Endothelial cell of coronary artery (primary cell): ENCODE measurements around the gene LAMA2. TPM values are rescaled to one million over a fixed set of nuclear protein-coding genes. Genes with fewer than 3 reads are reported as not detected.

Source experiments
- total RNA-seq: library from RNA; depleted of rRNA; stranded (reverse); fragments of >200 nt; gene quantifications from 2 replicates; pipeline ENCODE4 v1.2.3, GENCODE V29; 2014

Gene LAMA2, protein sequence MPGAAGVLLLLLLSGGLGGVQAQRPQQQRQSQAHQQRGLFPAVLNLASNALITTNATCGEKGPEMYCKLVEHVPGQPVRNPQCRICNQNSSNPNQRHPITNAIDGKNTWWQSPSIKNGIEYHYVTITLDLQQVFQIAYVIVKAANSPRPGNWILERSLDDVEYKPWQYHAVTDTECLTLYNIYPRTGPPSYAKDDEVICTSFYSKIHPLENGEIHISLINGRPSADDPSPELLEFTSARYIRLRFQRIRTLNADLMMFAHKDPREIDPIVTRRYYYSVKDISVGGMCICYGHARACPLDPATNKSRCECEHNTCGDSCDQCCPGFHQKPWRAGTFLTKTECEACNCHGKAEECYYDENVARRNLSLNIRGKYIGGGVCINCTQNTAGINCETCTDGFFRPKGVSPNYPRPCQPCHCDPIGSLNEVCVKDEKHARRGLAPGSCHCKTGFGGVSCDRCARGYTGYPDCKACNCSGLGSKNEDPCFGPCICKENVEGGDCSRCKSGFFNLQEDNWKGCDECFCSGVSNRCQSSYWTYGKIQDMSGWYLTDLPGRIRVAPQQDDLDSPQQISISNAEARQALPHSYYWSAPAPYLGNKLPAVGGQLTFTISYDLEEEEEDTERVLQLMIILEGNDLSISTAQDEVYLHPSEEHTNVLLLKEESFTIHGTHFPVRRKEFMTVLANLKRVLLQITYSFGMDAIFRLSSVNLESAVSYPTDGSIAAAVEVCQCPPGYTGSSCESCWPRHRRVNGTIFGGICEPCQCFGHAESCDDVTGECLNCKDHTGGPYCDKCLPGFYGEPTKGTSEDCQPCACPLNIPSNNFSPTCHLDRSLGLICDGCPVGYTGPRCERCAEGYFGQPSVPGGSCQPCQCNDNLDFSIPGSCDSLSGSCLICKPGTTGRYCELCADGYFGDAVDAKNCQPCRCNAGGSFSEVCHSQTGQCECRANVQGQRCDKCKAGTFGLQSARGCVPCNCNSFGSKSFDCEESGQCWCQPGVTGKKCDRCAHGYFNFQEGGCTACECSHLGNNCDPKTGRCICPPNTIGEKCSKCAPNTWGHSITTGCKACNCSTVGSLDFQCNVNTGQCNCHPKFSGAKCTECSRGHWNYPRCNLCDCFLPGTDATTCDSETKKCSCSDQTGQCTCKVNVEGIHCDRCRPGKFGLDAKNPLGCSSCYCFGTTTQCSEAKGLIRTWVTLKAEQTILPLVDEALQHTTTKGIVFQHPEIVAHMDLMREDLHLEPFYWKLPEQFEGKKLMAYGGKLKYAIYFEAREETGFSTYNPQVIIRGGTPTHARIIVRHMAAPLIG (N-terminal part only)
- total RNA-seq, result 4.0 and 25.0 TPM in 2 replicates

DNA sequence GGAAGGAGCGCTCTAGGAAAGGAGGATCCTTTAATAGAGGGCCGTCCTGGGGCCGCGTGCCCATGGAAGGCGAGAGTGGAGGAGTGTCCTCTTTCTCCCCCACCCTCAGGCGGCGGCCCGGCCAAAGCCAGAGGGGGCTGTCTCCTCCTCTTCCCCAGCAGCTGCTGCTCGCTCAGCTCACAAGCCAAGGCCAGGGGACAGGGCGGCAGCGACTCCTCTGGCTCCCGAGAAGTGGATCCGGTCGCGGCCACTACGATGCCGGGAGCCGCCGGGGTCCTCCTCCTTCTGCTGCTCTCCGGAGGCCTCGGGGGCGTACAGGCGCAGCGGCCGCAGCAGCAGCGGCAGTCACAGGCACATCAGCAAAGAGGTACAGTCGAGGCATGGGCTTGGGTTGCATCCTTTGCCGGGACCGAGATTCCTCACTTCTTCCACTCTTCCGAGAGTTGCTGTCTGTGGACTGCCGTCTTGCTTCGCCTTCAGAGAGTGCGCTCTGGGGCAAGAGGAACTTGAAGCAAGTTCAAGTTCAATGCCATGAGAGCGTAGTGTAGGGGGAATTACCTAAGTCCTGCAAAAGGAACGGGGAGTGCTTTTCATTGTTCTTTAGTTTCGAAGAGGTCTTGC, at the start of gene LAMA2:
TSS of gene LAMA2 (plus strand) at position 148 of the 621 bp plus-strand sequence. CDS start at position 256, 108 bp downstream.

